ENCODE results near the gene MRM2.

The MRM2 gene

GRCh38 chr7:2223321-2223720 is 18.7 kb downstream of the MRM2 start:
- no peaks in the 10 kb centered on the region for H3K27me3 Mint-ChIP-seq
- H3K9me3 Mint-ChIP-seq, result no peaks in the 10 kb centered on the region
- H3K36me3 Mint-ChIP-seq, result peaks cover 3% of the 10 kb centered on the region
- no peak overlapping the region for H3K4me3 Mint-ChIP-seq
- H3K4me1 Mint-ChIP-seq, result peaks cover 3% of the 10 kb centered on the region
- H3K27ac Mint-ChIP-seq, result no peak overlapping the region

GRCh38 chr7:2222516-2222915 is 19.5 kb downstream of the MRM2 start:
- peaks cover 3% of the 10 kb centered on the region for H3K4me1 Mint-ChIP-seq
- no peaks in the 10 kb centered on the region for H3K9me3 Mint-ChIP-seq
- H3K4me3 Mint-ChIP-seq, result no peak overlapping the region
- H3K27me3 Mint-ChIP-seq, result no peaks in the 10 kb centered on the region
- no peak overlapping the region for H3K27ac Mint-ChIP-seq
- peaks cover 4% of the 10 kb centered on the region for H3K36me3 Mint-ChIP-seq

GRCh38 chr7:2220954-2221353 is 21.1 kb downstream of the MRM2 start:
- no peaks in the 10 kb centered on the region for H3K9me3 Mint-ChIP-seq
- peaks cover 4% of the 10 kb centered on the region for H3K36me3 Mint-ChIP-seq
- no peak overlapping the region for H3K4me3 Mint-ChIP-seq
- peaks cover 3% of the 10 kb centered on the region for H3K4me1 Mint-ChIP-seq
- no peak overlapping the region for H3K27ac Mint-ChIP-seq
- H3K27me3 Mint-ChIP-seq, result no peaks in the 10 kb centered on the region

- Mint-ChIP-seq H3K36me3 (peaks cover 4% of the 10 kb centered on the region), H3K27me3 (no peaks in the 10 kb centered on the region), H3K4me1 (peaks cover 3% of the 10 kb centered on the region), H3K4me3 (no peak overlapping the region), H3K27ac (no peak overlapping the region), H3K9me3 (no peaks in the 10 kb centered on the region)
Measured at GRCh38 chr7:2220506-2220905, 21.5 kb downstream of the MRM2 start.

GRCh38 chr7:2220030-2220429 is 22.0 kb downstream of the MRM2 start:
- peaks cover 4% of the 10 kb centered on the region for H3K36me3 Mint-ChIP-seq
- peaks cover 3% of the 10 kb centered on the region for H3K4me1 Mint-ChIP-seq
- H3K27me3 Mint-ChIP-seq, result no peaks in the 10 kb centered on the region
- no peak overlapping the region for H3K27ac Mint-ChIP-seq
- H3K4me3 Mint-ChIP-seq, result no peak overlapping the region
- no peaks in the 10 kb centered on the region for H3K9me3 Mint-ChIP-seq

GRCh38 chr7:2219606-2220005 is 22.4 kb downstream of the MRM2 start:
- Mint-ChIP-seq H3K4me3 (no peak overlapping the region), H3K36me3 (peaks cover 4% of the 10 kb centered on the region), H3K9me3 (no peaks in the 10 kb centered on the region)

GRCh38 chr7:2219136-2219535 is 22.9 kb downstream of the MRM2 start:
- H3K36me3 Mint-ChIP-seq, result peaks cover 2% of the 10 kb centered on the region
- H3K4me1 Mint-ChIP-seq, result peaks cover under 1% of the 10 kb centered on the region
- H3K9me3 Mint-ChIP-seq, result no peaks in the 10 kb centered on the region
- no peak overlapping the region for H3K27ac Mint-ChIP-seq
- no peaks in the 10 kb centered on the region for H3K27me3 Mint-ChIP-seq
- no peak overlapping the region for H3K4me3 Mint-ChIP-seq

More at GRCh38 chr7:2219606-2220005, 22.4 kb downstream of the MRM2 start:
- Mint-ChIP-seq H3K4me1 (peaks cover 3% of the 10 kb centered on the region), H3K27me3 (no peaks in the 10 kb centered on the region), H3K27ac (no peak overlapping the region)

- Mint-ChIP-seq H3K27ac (no peak overlapping the region), H3K9me3 (no peaks in the 10 kb centered on the region), H3K4me1 (no peaks in the 10 kb centered on the region), H3K36me3 (peaks cover 5% of the 10 kb centered on the region), H3K27me3 (no peaks in the 10 kb centered on the region), H3K4me3 (no peak overlapping the region)
Measured at GRCh38 chr7:2218444-2218785, 23.6 kb downstream of the MRM2 start.

GRCh38 chr7:2217716-2218443 is 24.1 kb downstream of the MRM2 start:
- Mint-ChIP-seq H3K36me3 (peaks cover 5% of the 10 kb centered on the region), H3K4me3 (no peak overlapping the region), H3K27ac (no peak overlapping the region)

GRCh38 chr7:2217206-2217605 is 24.8 kb downstream of the MRM2 start:
- no peaks in the 10 kb centered on the region for H3K4me1 Mint-ChIP-seq
- no peak overlapping the region for H3K27ac Mint-ChIP-seq
- no peak overlapping the region for H3K4me3 Mint-ChIP-seq
- peaks cover 7% of the 10 kb centered on the region for H3K36me3 Mint-ChIP-seq
- H3K27me3 Mint-ChIP-seq, result no peaks in the 10 kb centered on the region
- H3K9me3 Mint-ChIP-seq, result no peaks in the 10 kb centered on the region

More at GRCh38 chr7:2217716-2218443, 24.1 kb downstream of the MRM2 start:
- Mint-ChIP-seq H3K4me1 (no peaks in the 10 kb centered on the region), H3K9me3 (no peaks in the 10 kb centered on the region), H3K27me3 (no peaks in the 10 kb centered on the region)

GRCh38 chr7:2215851-2216250 is 26.2 kb downstream of the MRM2 start:
- Mint-ChIP-seq H3K27ac (no peak overlapping the region), H3K27me3 (no peaks in the 10 kb centered on the region), H3K9me3 (no peaks in the 10 kb centered on the region), H3K4me3 (no peak overlapping the region), H3K4me1 (no peaks in the 10 kb centered on the region), H3K36me3 (peaks cover 7% of the 10 kb centered on the region)

GRCh38 chr7:2214636-2215035 is 27.4 kb downstream of the MRM2 start:
- H3K9me3 Mint-ChIP-seq, result no peaks in the 10 kb centered on the region
- peaks cover 7% of the 10 kb centered on the region for H3K36me3 Mint-ChIP-seq
- no peaks in the 10 kb centered on the region for H3K4me1 Mint-ChIP-seq
- no peaks in the 10 kb centered on the region for H3K27me3 Mint-ChIP-seq
- H3K4me3 Mint-ChIP-seq, result no peak overlapping the region
- H3K27ac Mint-ChIP-seq, result no peak overlapping the region

- H3K27me3 Mint-ChIP-seq, result no peaks in the 10 kb centered on the region
- peaks cover 8% of the 10 kb centered on the region for H3K36me3 Mint-ChIP-seq
- no peak overlapping the region for H3K27ac Mint-ChIP-seq
Measured at GRCh38 chr7:2213551-2214215, 28.3 kb downstream of the MRM2 start.

GRCh38 chr7:2212906-2213305 is 29.1 kb downstream of the MRM2 start:
- Mint-ChIP-seq H3K27me3 (no peaks in the 10 kb centered on the region), H3K4me3 (no peak overlapping the region), H3K27ac (no peak overlapping the region), H3K9me3 (no peaks in the 10 kb centered on the region), H3K36me3 (peaks cover 10% of the 10 kb centered on the region), H3K4me1 (no peaks in the 10 kb centered on the region)

More at GRCh38 chr7:2213551-2214215, 28.3 kb downstream of the MRM2 start:
- no peaks in the 10 kb centered on the region for H3K4me1 Mint-ChIP-seq
- H3K9me3 Mint-ChIP-seq, result no peaks in the 10 kb centered on the region
- H3K4me3 Mint-ChIP-seq, result no peak overlapping the region

GRCh38 chr7:2211926-2212325 is 30.1 kb downstream of the MRM2 start:
- no peaks in the 10 kb centered on the region for H3K27me3 Mint-ChIP-seq
- no peak overlapping the region for H3K4me3 Mint-ChIP-seq
- H3K27ac Mint-ChIP-seq, result no peak overlapping the region
- H3K36me3 Mint-ChIP-seq, result peaks cover 8% of the 10 kb centered on the region
- H3K9me3 Mint-ChIP-seq, result no peaks in the 10 kb centered on the region
- no peaks in the 10 kb centered on the region for H3K4me1 Mint-ChIP-seq

GRCh38 chr7:2211259-2211880 is 30.6 kb downstream of the MRM2 start:
- no peaks in the 10 kb centered on the region for H3K9me3 Mint-ChIP-seq
- peaks cover 8% of the 10 kb centered on the region for H3K36me3 Mint-ChIP-seq
- no peak overlapping the region for H3K4me3 Mint-ChIP-seq
- H3K27me3 Mint-ChIP-seq, result no peaks in the 10 kb centered on the region
- H3K27ac Mint-ChIP-seq, result peak overlapping the region; percentile 51
- no peaks in the 10 kb centered on the region for H3K4me1 Mint-ChIP-seq

All from activated naive CD4-positive, alpha-beta T cell treated with anti-CD3 and anti-CD28 coated beads, Interleukin-2, amount 50 U/mL, for 24 hours (primary cell).